HG03064 (cell line): ENCODE measurements around the gene GAS2L1.

ENCODE experiments used
- ATAC-seq: cut with Tn5 transposase; IDR thresholded peaks from one replicate; pipeline ENCODE4 v1.9.1; 2021; ENCODE audit warnings: low read depth; ENCODE audit not compliant: unreplicated experiment

Gene GAS2L1

DNA sequence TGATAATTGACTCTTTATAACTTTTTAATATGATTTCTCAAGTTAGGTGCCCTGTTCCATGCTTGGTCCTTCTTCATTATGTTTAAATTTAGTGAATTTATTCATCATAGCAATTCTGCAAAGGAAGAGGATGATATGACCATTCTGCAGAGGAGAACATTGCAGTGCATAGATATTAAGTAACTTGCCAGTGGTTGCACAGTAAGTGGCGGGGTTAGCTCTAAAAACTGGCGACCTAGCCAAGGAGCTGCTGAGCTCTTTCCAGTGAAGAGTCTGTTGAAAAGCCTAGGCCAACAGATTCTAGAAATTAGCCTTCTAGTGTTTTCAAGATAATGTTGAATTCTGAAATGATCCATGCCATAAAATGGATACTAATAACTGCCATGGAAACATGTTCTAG is 33.8 kb upstream of the GAS2L1 start:
- no peak for ATAC-seq

DNA sequence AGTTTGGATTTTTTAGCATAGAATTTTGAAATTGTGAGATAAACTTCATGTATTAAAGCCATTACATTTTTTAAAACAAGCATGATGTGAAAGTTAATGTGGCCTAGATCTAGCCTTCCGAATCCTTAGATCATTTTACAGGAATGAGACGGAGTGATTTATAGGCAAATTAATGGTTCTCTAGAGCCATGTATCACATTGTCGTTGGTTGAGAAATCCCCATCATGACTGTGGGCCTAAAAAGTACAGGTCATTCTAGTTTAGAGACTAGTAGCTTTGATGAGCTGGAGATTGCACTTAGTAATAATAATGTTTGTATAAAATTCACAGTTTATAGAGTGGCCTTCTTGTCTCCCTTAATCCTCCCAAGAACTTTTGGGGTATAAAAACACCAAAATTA is 31.3 kb upstream of the GAS2L1 start:
- no peak for ATAC-seq

DNA sequence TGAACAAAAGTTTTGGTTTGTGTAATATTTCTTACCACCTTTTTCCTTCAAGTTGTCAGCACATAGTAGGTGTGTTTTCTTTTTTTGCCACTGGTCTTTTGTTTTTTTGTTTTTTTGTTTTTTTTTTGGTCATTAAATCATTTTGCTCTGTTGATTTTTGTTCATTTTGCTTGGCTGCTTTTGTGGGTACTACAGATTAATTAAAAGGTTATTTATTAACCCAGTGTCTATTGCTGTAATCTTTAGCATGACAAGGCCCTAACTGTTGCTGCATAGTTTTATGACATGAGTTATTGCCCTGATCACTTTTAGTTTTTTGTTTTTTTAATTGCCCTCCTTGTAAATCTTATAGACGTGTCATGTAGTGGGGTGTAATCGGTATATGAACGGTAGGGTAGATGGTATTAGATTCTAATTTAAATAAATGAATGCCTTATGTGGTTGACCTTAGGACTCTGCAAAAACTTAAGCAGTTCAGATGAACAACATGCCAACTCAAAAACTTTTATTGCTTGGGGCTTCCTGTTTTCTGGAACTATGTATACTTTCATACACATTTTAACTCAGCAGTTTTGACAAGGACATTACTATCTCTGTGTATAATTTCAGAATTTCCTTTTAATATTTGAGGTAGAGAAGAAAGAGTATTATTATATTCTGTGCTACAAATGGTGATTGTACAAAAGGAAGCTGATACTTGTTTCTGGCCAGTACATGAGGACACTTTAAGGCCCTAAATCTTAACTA is 30.5 kb upstream of the GAS2L1 start:
- ATAC-seq = no peak

DNA sequence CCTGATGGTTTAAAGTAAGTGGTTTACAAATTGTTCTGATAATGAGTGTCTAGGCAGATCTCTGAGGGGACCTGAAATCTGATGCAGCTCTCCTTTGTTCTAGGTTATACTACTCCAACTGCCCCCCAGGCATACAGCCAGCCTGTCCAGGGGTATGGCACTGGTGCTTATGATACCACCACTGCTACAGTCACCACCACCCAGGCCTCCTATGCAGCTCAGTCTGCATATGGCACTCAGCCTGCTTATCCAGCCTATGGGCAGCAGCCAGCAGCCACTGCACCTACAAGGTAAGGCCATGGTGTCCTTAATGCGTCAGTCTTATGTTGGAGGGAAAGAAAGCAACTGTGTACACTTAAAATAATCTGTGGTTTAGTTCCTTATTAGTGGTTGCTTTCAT is 28.5 kb upstream of the GAS2L1 start:
- ATAC-seq = no peak

DNA sequence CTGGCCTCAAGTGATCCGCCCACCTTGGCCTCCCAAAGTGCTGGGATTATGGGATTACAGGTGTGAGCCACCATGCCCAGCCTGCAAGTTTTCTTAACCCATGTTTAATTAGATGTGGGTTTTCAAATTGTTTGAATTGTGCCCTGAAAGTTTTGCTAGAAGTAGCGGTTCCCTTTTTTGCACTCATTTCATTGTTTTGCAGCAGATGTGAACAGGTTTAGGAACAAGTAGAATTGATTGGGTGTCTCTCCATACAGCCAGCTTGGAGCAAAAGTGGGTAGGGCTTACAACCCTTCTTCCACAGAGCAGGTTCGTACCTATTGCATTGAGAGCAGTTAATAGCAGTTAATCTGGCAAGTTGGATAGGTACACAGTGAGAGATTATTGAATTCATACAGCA is 22.3 kb upstream of the GAS2L1 start:
- ATAC-seq = no peak

DNA sequence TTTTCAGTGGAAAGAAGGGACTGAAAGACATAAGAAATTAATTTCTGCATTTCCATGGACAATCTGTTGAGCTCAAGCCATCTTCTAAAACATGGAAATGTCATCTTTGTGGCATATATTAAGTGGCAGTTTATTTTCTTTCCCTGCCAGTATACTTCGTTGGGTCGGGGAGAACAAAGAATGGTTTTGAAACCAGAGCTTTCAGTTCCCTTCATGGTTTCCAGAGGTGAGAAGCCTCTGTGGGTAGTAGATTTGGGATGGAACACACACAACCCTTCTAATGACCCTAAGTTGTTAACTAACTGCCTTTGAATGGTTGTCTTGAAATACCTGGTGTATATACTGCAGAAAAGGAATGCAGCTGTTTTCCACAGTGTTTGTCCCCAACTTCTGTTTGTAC is 17.6 kb upstream of the GAS2L1 start:
- no peak for ATAC-seq

DNA sequence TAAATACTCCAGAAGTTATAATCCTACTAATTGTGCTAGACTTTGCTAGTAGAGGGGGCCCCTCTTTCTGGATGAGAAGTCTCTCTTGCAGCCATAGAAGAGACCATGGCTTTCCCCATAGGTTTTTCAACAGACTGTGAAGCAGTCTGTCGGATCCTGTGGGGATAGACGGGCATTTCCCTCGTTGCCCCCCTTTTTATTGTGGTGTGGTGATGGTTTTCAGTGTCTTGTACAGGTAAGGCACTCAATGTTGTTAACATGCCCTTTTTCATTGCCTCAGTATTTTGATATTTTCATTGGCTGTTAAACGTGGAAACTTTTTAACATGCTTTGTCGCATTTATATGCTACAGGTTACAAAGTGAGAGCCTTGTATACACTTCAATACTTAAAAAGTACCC is 16.4 kb upstream of the GAS2L1 start:
- no peak for ATAC-seq

DNA sequence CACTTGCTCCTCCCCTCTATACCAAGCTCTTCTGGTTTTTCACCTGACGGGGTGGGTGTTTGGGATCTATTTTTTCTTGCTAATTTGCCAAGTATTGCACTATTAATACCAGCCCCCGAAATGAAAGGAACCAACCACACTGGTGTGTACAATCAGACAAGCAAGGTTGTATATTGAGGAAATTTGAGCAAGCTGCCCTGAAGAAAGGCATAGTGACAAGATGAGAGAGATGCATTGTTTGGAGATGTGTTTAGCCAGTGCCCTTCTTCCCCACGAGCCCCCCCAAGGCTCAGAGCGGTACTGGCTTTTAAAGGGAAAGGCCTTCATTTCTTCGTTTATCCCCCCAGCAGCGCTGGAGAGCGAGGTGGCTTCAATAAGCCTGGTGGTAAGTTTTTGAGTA is 15.2 kb upstream of the GAS2L1 start:
- ATAC-seq = no peak

DNA sequence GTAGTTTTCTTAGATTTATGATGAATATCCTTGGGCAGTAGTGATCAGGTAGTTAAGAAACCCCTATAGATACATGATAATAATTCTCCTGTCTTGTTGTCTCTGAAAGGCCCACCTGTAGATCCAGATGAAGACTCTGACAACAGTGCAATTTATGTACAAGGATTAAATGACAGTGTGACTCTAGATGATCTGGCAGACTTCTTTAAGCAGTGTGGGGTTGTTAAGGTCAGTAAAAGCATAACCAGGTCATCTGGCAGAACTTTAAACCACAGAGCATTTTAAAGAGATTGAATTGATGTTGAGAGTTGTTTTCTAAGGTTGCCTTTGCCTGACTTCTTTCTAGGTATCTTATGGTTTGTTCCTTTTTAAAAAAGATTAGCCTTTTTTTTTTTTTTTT is 14.1 kb upstream of the GAS2L1 start:
- no peak for ATAC-seq

DNA sequence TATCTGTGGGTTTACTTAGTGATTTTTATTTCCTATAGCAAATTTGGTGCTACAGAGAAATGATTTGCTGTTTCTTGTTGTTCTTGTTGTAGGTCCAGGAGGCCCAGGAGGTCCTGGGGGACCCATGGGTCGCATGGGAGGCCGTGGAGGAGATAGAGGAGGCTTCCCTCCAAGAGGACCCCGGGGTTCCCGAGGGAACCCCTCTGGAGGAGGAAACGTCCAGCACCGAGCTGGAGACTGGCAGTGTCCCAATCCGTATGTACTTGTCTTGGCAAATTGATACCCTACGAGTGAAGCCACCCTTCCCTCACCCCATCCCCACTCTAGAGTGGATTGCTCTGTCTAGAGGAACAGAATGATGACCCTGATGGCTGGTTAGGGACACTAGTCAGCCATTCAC is 7.8 kb upstream of the GAS2L1 start:
- no peak for ATAC-seq

DNA sequence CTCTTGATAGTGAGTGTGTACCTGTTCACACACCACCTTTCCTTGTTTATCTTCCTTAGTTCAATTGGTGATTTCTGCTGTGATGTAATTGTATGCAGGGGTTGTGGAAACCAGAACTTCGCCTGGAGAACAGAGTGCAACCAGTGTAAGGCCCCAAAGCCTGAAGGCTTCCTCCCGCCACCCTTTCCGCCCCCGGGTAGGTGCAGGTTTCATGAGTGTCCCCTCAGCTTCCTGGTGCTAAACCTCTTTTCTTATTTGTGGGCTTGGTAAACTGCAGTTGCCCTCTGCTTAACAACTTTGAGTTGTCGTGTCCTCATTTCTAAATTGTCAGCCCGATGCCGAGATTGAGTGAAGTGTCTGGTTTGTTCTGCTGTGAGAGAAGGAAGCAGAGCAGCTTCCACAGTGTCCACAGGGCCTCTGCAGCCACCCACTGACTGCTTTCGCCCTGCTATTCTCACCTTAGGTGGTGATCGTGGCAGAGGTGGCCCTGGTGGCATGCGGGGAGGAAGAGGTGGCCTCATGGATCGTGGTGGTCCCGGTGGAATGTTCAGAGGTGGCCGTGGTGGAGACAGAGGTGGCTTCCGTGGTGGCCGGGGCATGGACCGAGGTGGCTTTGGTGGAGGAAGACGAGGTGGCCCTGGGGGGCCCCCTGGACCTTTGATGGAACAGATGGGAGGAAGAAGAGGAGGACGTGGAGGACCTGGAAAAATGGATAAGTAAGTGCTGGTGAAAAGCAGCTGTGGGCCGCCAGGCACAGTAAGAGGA is 7.1 kb upstream of the GAS2L1 start:
- no peak for ATAC-seq

DNA sequence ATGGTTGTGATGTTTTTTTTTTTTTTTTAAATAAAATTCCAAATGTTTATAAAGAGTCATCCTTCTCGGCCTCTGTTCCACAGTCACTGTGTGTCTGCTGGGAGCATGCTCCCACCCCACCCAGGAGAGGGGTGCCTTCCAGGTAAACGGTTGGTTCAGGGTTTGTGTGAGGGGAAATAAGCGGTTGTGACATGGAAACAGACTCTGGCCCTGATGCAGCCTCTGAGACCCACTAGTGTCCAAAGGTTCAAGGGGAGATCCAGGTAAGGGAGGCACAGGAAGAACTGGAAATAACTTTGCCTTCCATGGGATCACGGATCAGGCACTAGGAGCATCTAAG is 6.0 kb upstream of the GAS2L1 start:
- ATAC-seq = no peak

DNA sequence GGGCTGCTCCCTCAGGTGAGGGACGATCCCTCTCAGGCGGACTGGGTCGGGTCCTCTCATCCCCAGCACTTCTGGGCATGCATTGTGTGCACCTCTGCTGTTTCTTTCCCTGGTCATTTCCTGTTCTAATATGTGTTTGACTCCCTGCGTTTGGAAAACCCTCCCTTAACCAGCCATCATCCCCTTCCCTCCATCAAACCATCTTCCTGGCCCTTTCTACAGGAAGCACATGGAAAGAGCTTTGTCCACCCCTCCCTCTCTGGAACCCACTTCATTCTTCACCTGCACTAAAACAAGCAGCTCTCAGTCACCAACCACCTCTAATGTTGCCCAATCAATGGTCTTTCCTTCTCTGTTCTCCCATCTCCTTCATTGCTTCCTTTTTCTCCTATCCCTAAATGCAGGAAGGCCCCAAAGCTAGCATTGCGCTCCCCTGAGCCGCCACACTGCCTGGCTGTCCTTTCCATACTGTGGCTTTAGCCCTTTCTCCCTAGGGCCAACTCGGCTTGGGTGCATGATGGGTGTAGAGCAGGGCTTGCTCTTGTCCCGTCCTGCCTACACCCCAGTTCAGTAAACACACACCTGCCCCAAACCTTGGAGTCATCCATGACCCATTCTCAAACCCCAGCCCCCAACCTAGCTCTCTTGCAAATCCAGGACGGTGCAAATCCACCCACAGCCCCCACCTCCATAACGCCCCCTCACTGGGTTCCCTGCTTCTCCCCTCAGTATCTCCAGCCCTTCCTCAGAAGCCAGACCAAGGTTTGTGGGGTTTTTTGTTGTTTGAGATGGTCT is 5.4 kb upstream of the GAS2L1 start:
- ATAC-seq = no peak

DNA sequence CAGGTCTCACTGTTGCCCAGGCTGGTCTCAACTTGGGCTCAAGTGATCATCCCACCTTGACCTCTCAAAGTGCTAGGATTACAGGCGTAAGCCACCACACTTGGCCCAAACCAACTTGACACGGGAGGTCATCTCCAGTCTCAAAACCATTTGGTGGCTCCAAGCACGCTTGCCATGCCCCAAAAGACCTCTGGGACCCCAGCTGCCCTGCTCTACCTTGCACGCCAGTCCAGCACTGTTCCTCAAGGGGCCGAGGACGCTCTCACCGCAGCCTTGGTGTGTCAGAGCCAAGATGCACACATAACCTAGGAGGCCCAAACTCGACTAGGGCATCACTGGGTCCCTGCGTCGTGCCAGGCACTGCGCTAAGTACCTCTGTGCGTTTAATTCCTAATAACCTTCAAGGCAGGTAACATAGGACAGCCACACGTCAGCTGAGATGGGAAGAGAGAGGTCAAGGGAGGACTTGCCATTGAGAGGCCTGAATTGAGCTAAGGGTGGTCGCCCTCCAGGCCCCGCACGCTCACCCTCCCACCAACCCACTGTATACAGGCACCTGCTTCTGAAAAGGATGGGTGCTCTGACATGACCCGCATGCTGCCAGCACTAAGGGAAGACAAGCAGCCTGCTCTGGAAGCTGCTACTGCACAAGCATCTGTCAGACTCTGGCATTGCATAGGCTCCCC is 4.6 kb upstream of the GAS2L1 start:
- ATAC-seq = no peak

DNA sequence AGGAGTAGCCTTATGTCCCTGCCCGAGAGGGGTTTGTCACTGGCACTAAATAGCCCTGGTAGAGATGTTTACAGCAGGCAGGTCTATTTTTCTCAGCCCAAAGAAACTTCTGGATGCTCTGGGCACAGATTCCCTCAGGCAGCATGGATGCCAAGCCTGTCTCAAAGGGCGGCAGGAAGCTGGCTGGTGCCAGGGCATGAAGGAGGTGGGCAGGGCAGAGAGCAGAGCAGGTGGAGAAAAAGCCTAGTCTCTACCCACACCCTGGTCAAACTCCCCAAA is 4.1 kb upstream of the GAS2L1 start:
- no peak for ATAC-seq

DNA sequence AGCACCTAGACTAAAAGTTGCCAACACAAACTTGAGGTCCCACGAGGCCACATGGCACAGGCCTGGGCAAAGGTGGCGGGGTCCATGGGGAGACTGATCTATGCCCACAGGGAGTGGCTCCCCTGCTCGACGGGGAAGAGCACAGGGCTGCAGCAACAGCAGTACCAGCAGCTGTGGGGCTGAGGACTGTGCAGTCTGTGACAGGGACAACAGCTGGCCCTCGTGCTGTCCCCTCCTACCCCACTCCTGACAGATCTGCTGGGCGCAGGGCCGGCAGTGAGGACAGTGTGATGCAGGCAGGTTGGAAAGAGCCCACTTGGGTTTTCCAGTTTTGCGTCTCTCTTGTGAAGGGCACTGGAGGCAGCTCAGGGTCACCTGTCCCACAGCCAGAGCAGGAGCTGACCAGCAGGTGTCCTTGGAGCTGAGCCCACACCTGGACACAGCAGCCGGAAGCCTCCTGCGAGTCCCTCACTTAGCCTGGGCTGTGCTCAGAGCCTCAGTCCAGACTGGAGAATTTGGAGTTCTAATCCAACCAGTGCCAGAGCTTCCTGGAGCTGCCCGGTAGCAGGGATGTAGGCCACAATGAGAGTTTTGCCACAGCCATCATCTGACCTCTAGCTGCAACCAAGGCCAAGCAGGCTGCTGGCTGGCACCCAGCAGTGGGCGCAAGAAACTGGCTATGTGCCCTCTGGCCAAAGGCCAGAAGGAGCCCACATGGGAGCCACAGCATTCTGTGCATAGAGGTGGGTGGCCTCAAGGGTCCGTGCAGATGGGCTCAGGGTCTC is 3.6 kb upstream of the GAS2L1 start:
- no peak for ATAC-seq

DNA sequence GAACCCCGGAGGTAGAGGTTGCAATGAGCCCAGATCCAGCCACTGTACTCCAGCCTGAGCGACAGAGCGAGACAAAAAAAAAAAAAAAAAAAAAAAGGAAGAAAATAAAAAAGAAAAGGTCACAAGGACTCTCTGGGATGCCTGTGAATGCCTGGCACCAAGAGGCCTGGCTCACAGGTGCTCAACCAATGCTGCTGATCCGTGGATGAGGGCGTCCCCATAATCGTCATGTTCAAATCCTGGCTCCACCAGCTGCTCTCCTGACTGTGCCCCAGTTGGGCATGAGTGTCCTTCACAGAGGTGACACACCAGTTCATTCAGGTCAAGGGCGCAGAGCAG is 645 bp upstream of the GAS2L1 start:
- no peak for ATAC-seq

DNA sequence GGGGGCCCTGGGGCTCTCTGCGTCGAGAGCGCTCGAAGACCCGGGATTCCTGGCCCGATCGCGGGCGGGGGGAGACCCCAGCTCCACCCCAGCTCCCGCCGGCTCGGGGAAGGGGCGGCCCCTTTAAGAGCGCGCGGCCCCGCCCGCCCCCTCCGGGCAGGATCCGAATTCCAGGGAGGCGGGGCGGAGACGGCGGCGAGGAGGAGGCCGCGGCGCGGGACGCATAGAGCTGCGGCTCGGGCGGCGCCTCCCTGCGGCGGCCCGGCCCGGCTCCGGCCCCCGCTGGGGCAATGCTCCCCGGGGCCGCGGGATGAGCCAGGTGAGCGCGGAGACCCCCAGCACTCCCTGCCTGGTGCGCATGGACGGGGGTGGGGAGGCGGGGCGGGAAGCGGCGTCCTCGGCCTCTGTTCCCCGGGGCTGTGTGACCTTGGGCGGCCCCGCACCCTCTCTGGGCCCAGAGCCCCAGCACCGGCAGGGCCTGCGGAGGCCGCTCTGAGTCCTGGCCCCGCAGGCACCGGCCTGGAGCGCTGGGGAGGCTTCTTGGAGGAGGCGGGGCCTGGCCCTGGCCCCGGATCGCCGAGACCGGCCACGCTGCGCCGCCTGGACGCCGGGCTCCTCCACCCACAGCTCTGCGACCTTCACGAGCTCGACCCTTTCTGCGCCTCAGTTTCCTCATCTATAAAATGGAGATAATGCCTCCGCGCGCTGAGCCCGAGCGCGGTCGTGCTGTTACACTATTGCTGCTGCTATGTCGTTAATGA is 565 bp downstream of the GAS2L1 start:
- no peak for ATAC-seq

DNA sequence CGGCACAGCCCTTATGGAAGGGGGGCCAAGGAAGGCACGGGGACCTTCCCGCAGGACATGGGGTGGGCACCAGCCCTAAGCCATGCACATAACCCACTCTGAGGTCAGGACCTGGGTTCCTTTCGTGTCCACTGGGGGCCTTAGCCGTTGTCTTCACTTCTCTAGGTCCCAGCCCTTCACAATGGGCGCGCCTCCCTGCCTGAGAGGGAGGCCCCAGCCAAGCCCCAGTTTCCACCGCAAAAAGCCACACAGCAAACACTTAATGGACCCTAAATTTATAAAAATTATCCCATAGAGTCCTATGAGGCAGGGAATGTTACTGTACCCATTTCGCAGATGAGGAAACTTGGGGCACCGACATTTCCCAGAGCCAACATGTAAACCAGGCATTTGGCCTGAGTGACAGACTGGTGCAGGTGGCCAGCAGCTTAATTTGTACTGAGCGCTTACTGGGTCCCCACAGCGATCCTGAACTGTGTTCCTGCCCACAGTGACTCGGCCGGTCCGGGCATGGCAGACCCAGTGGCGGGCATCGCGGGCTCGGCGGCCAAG is 1.2 kb downstream of the GAS2L1 start:
- no peak for ATAC-seq
